ENCODE measurements around the gene SPOCK1.

SPOCK1 gene

GRCh38 chr5:137336565-137337120 lies 162.5 kb downstream of the SPOCK1 start:
- no peak for TF ChIP-seq CTCF (IDR thresholded peaks at IDR 0.05)
- no peak overlapping the region for H3K4me3 ChIP-seq
- no peak overlapping the region for H3K27ac ChIP-seq
- DNase-seq (ENCODE audit: low spot score), result no peak

GRCh38 chr5:137336161-137336560 lies 163.0 kb downstream of the SPOCK1 start:
- DNase-seq (ENCODE audit: low spot score), result no peak
- H3K4me3 ChIP-seq, result no peak overlapping the region
- no peak for TF ChIP-seq CTCF (IDR thresholded peaks at IDR 0.05)
- no peak overlapping the region for H3K27ac ChIP-seq

- Histone ChIP-seq H3K27ac (no peak overlapping the region), H3K4me3 (no peak overlapping the region)
- DNase-seq (ENCODE audit: low spot score), result no peak
- TF ChIP-seq CTCF (IDR thresholded peaks at IDR 0.05), result no peak
These were observed 163.6 kb downstream of the SPOCK1 start for GRCh38 chr5:137335493-137335892.

GRCh38 chr5:137333928-137334327 lies 165.2 kb downstream of the SPOCK1 start:
- no peak for TF ChIP-seq CTCF (IDR thresholded peaks at IDR 0.05)
- DNase-seq (ENCODE audit: low spot score), result no peak
- H3K4me3 ChIP-seq, result no peak overlapping the region
- H3K27ac ChIP-seq, result no peak overlapping the region

GRCh38 chr5:137333475-137333874 lies 165.7 kb downstream of the SPOCK1 start:
- Histone ChIP-seq H3K27ac (no peak overlapping the region), H3K4me3 (no peak overlapping the region)
- no peak for TF ChIP-seq CTCF (IDR thresholded peaks at IDR 0.05)
- no peak for DNase-seq (ENCODE audit: low spot score)

GRCh38 chr5:137332296-137332695 lies 166.8 kb downstream of the SPOCK1 start:
- no peak for TF ChIP-seq CTCF (IDR thresholded peaks at IDR 0.05)
- H3K27ac ChIP-seq, result no peak overlapping the region
- DNase-seq (ENCODE audit: low spot score), result no peak
- H3K4me3 ChIP-seq, result no peak overlapping the region

- no peak for DNase-seq (ENCODE audit: low spot score)
- H3K27ac ChIP-seq, result no peak overlapping the region
- no peak overlapping the region for H3K4me3 ChIP-seq
These were observed 169.4 kb downstream of the SPOCK1 start for GRCh38 chr5:137329586-137330296.

More at GRCh38 chr5:137329586-137330296, 169.4 kb downstream of the SPOCK1 start:
- no peak for TF ChIP-seq CTCF (IDR thresholded peaks at IDR 0.05)
